ENCODE results near the gene CDK18.

CDK18 gene

DNA sequence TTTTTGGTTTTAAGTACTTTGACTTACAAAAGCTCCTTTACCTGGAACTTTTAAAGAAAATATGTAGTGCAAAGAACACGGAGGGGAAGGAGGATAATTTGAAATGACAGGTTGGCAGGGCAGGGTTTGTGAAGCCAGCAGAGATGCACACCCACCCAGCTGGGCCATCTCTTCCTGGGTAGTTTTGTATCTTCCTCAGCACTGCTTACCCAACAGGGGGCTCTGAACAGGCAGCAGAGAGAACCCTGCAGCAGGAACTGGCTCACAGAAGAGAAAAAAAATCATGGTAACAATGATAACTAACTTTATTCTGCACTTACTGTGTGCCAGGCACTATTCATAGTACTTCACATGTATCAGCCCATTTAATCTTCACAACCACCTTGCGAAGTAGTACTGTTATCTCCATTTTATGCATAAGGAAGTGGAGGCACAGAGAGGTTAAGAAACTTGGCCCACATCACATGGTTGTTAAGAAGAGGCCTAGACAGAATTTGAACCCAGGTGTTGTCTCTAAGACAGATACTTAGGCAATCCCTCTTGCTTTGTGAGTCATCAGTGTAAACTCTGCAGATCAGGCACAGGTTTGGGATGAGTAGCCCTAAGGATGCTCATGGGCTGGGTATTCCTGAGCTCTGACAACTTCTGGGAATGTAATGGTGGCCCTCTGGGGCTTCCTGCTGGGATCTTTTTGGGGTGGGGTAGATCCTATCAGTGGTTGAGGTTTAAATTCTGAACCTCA, 66.5 kb downstream of the CDK18 start:
- no peak for DNase-seq (ENCODE audit: low read depth in 2 of 2)

DNA sequence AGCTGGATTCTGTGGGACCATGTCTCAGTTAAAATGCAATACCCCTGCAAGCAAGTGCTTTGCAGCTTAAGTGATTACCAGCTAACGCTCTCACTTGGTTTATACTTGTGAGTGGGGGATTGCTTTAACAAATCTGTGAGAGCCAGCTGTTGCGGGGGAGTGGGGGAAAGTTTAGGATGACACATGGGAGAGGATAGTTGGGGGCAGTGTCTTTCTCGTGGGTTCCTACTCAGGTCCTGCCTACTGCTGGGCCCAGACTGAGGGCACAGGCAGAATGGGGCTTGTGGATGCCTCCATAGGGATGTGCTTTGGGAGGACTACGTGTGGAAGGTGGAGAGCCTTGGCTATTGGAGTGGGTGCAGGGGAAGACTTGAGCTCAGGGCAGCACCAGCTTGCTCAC, 67.3 kb downstream of the CDK18 start:
- no peak for DNase-seq (ENCODE audit: low read depth in 2 of 2)

DNA sequence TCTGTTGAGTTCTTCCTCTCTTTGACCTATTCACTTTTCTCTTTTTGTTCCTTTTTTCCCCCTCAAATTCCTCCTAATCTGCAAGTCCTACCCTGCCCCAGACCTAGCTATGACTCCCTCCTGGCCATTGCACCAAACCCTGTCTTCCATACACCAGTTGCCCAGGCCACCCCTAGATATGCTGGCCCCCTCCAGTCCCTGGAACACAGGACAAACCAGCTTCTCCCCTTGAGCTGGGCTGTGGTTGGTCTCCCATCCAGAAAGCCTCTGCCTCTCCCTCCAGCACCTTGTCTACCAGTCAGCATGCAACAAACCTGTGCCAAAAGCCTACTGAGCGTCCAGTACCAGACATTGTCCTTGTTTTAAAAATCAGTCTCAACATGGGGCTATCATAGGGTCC, 68.0 kb downstream of the CDK18 start:
- DNase-seq (ENCODE audit: low read depth in 2 of 2): no peak

DNA sequence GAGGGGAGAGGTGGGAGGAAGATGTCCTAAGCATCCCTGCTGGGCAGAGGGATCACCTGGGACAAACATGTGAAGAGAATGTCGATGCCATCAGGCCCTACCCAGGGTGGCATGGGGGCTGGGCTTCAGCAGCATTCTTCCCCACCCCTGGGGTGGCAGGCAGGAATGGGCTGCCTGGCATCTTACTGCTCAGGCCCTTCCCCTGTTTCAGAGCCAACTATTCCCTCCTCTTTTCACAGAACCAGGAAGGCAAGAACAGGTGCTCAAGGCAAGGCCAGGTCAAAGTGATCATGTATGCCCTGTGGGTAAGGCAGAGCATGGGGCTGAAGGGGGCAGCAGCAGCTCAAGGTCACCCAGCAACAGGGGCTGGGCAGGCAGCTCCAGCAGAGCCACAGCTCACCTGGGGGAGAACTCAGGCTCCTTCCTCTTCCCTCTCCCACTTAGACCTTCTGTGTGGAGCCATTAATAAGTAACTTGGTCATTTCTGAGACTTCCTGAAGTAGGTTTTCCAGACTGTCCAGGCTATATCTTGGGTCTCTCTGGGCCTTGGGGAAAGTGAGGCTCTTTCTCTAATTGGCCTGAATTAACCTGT, 70.9 kb downstream of the CDK18 start:
- no peak for DNase-seq (ENCODE audit: low read depth in 2 of 2)

DNA sequence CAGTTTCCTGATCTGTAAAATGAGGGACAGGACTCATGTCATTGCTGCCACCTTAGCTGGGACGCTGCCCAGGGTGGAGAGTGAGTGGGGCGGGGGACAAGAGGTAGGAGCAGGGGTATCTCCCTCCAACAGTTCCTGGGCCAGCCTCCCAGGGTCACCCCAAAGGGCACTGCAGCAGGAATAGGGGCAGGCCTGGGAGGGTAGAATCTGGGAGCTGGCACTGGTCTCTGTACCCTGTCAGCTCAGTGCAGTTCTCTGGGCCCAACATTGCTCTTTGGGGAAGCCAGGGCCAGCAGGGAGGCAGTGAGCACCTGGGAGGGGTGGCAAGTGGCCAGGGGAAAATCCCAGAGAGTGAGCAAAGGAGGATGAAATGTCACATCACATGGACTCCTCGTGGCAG, 71.5 kb downstream of the CDK18 start:
- DNase-seq (ENCODE audit: low read depth in 2 of 2): no peak

DNA sequence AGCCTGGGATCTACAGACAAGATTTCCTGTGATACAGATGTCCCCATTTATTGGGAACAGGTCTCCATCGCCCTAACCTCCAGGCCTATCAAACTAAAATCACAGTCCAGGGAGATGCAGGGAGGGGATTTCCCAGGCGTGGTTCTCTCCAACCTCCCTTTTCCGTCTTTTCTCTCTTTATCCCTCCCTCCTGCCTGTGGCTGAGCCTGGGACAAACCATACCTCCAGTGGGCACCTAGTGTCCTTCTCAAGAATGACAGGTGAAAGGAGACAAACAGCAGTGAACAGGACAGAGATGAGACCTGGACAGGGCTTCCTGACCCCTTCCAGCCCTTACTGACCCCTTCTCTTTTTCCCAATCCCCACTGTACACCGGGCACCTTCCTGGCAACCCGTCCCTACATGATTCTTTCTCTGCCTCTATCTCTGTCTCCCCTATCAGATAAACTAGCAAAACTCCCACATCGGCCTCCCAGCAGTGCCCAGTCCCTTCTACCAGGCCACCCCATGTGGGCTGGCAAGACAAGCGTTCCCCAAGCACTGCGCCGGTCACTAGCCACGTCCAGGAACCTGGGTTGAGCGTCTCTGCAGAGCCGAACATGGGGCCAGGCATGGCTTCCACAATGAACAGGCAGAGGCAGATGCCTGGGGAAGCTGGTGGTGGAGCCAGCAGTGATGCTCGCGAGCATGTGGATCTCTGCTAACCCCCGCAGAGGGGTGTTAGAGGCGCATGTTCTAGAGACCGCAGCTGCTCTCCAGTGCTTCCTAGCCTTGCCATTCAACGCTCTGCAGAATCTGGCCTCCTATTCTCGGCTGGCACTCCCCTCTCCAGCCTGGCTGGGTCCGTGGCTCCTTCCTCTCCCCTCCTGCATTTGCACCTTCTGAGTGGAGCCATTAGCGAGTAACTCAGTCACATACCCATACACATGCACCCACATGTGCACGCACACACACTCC, 72.6 kb downstream of the CDK18 start:
- DNase-seq (ENCODE audit: low read depth in 2 of 2): no peak

DNA sequence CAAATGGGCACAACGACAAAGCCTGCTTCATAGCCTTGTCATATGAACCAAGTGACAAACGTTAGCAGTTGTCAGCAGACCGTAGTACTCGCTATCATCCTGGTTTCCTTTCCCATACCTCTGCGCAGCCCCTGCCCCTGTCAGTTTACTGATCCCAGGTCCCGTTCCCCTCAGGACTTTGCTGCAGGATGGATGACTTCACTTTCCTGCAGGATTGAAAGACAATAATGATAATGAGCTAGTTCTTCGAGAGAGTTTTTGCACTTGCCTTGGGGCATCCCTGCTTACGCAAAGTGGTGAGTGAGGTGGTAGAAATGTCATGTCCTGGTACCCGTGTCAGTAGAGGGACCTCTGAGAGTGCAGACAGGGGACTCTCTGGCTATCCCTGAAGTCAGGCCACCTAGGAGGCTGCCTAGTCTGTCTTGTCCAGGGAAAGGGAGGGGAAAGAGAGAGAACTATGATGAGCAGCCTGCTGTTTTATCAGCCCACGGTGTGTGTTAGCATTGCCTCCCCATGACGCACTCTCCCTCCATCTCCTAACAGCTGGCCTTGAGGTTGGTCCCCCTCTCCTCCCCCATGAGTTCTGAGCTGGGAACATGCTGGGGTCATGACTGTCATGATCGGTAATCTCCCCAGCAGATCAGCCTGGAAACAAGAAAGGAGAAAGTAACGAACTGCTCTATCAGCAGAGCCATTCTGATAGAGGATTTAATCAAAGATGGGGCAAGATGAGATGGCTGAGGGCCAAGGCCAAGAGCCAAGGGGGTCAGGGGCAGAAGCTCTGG, 73.6 kb downstream of the CDK18 start:
- no peak for DNase-seq (ENCODE audit: low read depth in 2 of 2)

DNA sequence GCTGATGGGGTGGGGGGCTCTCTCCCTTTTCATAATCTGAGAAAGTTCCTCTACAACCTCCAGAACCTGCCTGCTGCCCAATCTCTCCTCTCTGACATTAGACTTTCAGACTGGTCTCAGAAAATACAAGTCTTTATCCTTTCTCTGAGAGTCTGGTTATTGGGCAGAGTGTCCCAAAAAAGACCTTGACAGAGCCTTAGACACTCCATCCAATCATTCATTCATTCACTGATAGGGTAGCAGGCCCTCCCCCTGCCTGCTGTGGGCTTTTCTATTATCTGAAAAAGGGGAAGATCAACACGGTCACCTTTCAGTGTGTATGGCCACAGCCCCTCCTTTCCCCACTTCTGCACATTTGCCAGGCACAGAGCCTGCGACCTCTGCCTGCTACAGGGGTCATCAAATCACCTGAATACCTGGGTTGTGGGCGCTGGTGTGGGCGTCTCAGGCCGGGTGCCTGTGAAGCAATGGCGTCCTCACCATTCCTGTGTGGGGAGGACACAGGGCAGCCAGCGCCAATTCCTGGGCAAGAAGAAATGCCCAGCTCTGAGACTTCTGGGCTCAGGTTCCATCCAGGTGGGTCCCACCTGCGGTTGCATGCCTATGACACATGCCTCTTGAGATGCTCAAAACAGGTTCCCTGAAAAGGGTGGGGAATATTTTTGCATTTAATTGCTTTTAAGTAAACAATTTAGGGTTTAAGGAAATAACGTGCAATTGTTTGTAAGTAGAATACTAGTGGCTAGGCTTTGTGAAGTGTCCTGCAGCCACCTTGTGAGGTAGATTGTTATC, 74.5 kb downstream of the CDK18 start:
- no peak for DNase-seq (ENCODE audit: low read depth in 2 of 2)

DNA sequence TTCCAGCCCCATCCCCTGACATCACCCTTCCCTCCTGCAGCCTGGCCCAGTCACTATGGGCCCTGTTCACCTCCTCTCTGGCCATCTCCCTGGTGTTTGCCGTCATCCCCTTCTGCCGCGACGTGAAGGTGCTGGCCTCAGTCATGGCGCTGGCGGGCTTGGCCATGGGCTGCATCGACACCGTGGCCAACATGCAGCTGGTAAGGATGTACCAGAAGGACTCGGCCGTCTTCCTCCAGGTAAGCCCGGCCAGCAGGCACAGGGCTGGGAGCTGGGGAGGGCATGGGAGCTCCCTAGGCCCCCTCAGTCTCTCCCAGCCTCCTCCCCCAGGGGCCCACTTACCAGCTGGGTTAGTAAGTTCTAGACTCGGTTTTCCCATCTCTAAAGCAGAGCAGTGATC, 75.2 kb downstream of the CDK18 start:
- no peak for DNase-seq (ENCODE audit: low read depth in 2 of 2)

DNA sequence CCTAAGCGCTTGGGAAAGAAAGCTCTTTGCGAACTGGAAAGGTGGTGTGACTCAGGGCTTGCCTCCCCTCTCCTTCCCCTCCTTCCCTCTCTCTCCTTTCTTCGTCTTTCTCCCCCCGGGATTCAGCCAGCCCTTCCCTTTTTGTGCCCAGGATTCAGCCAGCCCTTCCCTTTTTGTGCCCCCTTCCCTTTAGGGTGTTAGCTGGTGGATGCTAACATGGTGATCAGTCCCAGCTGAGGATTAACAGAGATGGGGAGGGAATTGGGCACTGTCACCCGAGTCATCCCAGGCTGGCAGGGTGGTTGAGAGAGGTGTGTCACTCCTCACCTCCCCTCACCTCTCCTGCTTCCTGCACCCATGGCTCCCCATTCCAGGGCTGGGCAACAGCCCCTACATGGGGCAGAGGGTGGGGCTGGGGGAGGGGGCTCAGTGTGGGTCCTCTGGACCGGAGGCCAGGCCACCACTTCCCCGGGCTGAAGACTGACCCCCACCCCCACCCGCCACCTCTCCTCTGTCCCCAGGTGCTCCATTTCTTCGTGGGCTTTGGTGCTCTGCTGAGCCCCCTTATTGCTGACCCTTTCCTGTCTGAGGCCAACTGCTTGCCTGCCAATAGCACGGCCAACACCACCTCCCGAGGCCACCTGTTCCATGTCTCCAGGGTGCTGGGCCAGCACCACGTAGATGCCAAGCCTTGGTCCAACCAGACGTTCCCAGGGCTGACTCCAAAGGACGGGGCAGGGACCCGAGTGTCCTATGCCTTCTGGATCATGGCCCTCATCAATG, 75.9 kb downstream of the CDK18 start:
- no peak for DNase-seq (ENCODE audit: low read depth in 2 of 2)

DNA sequence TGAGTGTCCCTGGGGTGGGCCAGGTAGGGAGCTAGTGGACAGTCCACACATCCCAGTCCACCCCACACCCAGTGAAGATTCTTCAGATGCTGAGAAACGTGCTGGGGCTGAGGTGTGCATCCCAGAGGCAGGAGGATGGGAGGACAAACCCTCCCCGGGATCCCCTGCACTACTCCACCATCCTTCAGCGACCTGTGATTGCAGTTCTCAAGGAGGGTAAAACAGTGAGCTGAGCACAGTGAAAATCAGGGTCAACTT, 76.4 kb downstream of the CDK18 start:
- DNase-seq (ENCODE audit: low read depth in 2 of 2): no peak

DNA sequence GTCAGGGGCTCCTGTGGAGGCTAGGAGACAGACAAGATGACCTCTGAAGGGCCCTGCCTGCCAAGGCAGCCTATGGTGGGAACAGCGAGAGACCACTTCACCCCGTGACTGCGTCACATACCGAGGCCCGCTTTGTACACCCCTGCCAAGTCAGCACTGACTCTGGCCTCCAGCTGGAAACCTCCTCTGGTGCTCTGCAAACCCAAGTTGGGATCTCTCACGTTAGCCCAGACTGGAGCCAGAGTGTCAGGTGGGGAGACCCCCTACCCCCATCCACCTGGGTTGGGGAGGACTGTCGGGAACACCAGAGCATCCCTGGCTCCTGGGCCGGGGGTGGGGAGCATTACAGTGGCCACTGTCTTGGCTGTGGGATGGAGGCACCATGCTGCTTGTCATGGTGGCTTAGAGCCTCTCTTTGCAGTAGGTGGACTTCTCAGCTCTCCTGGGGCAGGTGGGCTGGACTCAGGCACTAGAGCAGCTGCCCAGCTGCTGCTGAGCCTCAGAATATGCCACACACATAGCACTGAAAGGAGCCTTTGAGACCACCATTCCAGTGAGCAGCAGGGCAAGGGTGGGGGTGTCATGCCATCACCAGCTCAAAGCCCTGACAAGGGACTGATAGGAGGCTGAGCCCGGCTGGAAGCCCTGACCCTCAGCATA, 77.0 kb downstream of the CDK18 start:
- no peak for DNase-seq (ENCODE audit: low read depth in 2 of 2)

DNA sequence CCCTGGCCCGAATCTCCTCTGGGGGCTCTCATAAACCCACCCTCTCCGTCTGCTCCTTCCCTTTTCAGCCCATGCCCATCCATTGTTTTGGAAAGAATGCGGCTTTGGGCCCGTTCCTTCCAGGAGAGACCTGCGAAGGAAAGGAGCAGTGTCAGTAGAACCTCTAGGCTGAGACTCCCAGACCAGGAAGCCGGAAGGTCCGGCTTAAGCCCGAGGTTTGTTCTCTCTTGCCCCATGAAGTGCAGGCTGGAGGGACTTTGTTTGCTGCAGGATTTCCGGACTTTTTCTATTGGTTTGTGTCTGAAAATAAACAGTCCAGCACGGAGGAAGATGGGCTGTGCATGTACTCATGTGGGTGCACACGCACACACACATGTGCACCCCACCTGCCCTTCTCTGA, 77.6 kb downstream of the CDK18 start:
- no peak for DNase-seq (ENCODE audit: low read depth in 2 of 2)

Data from stimulated activated CD4-positive, alpha-beta T cell treated with anti-CD3 and anti-CD28 coated beads, Interleukin-4, amount 100 ng/mL, for 48 hours (primary cell).